HG03066 (cell line): ENCODE data around the gene PLXNA1.

ENCODE experiments used
- ATAC-seq: cut with Tn5 transposase; IDR thresholded peaks from one replicate; pipeline ENCODE4 v1.9.1; 2021; ENCODE audit warnings: low read depth; ENCODE audit not compliant: unreplicated experiment

Gene PLXNA1

DNA sequence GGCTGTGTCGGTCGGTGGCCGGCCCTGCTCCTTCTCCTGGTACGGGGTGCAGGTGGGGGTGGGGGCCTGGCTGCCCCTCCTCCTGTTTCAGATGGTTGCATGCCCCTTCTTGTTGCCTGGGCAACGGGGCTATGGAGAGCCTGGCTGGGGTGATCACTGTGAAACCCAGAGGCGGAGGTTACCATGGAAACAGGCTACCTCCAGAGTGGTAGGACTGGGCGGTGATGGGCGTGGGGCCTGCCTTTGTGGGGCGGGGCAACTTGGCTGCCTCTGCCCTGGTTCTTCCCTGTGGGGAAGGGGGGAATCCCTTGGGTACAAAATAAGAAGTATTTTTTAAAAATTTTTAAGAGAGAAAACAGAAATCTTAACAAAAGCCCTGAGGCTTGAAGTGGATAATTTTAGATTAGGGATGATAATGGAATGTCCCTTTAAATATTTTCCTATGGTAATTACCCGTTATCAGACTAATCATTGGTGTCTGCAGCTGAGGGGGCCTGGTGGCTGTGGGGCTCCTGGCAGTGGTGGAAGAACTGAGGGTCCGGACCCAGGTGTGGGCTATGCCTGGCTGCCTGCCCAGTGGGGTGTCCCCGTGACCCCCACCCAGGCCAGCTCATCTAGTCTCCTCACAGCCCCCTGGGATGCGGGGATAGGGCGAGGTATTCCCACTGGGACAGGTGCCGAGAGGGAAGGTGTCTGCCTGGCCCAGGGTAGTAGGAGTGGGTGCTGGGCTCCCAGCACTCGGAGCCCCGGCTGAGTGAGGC lies 32.5 kb downstream of the PLXNA1 start:
- peak; percentile 51 for ATAC-seq

GRCh38 chr3:127016043-127016343 lies 33.1 kb downstream of the PLXNA1 start:
- ATAC-seq, result no peak

DNA sequence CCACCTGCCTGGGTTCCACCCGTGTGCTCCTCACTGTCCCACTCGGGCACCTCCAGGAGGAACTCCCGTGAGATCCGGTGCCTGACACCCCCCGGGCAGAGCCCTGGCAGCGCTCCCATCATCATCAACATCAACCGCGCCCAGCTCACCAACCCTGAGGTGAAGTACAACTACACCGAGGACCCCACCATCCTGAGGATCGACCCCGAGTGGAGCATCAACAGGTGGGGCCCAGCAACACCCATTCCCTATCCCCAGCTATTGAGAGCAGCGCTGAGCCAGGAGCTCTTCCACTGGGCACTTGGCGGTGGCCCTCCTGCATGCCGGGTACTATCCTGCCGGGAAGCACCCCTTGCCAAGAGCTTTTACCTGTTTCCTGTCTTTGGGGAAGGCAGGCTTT lies 33.5 kb downstream of the PLXNA1 start:
- no peak for ATAC-seq

- no peak for ATAC-seq
Observed at GRCh38 chr3:127017229-127017628, 34.3 kb downstream of the PLXNA1 start.

- ATAC-seq, result no peak
Observed at GRCh38 chr3:127017781-127018180, 34.9 kb downstream of the PLXNA1 start.

- ATAC-seq, result no peak
Observed at GRCh38 chr3:127018306-127018828, 35.5 kb downstream of the PLXNA1 start.

DNA sequence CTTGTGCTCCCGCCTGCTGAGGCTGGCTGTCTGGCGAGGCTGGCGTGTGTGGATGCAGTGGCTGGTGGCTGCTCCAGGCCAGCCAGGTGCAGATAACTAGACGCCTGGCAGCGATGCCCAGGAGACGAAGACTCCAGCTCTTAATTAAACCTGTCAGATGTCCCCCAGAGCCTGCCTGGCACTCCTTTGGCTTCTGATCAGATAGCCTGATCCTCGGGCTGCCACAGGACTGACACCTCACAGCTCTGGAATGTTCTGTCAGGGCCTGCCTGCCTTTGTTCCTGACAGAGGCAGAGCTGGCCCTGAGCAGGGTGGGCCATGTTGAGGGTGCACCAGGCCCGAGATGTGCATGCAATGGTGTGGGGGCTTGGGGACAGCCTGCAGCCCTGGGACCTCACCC lies 36.5 kb downstream of the PLXNA1 start:
- ATAC-seq, result no peak

DNA sequence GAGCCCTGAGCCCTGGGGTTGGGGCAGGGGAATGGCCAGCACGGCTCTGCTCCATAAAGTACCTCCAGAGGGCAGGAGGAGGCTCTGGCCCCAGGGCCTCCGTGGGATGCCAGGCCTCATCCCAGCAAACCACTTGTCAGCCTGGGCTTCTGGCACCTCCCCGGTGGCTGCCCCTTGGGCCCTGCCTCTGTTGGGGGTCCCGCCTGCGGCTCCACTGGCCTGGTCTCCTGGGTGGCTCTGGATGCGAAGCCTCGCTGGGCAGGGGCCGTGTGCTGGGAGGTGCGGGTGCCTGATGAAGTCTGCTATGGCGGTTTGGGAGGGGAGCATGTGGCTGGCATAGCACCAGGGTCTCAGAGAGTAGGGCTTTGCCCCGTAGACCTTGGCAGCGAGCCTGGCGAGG lies 37.6 kb downstream of the PLXNA1 start:
- ATAC-seq, result no peak

DNA sequence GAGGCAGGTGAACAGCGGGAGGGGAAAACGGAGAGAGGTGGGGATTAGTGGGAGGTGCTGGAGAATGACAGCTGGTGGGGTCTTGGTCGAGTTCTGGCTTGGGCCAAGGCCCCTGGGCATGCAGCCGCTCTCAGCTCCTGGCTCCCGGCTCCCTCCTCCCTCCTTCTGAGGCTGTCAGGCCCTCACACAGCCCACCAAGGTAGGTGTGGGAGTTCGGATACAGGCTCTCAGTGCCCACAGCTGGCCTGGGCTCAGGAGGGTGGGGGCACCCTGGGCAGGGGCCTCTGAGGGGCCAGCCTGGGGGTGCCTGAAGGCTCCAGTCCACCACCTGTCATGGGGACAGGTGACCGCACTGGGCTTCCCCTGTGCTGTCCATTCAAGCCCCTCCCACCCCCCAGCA lies 39.9 kb downstream of the PLXNA1 start:
- ATAC-seq, result no peak

DNA sequence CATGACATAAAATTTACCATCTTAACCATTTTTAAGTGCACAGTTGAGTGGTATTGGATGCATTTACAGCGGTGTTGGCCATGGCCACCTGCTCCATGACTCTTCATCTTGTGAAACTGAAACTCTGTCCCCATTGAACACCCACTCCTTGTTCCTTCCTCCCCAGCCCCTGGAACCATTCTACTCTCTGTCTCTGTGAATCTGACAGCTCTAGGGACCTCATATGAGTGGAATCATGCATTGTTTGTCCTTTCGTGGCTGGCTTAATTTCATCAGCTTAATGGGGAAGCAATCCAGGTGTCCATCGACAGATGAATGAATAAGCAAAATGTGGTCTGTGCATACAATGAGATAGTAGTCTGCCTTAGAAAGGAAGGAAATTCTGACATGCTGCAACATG lies 42.5 kb downstream of the PLXNA1 start:
- no peak for ATAC-seq

DNA sequence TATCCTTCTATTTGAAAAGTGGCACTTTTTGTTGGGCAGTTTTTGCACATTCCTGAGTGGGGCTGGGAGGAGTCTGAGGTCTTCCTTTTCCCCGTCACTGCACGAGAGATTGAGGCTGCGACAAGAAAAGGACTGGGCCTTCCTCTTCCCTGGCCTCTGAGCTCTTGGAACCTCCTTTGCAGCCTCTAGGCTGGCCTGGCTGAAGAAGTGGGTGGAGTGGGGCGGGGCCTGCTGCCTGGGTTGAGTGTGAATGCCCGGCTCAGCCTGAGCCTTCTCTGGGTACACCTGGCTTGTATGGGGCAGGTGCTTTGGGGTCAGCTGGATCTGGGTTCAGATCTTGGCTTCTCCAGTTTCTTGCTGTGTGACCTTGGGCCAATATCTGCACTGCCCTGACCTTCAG lies 43.1 kb downstream of the PLXNA1 start:
- no peak for ATAC-seq

- no peak for ATAC-seq
Observed at GRCh38 chr3:127026661-127027060, 43.7 kb downstream of the PLXNA1 start.

DNA sequence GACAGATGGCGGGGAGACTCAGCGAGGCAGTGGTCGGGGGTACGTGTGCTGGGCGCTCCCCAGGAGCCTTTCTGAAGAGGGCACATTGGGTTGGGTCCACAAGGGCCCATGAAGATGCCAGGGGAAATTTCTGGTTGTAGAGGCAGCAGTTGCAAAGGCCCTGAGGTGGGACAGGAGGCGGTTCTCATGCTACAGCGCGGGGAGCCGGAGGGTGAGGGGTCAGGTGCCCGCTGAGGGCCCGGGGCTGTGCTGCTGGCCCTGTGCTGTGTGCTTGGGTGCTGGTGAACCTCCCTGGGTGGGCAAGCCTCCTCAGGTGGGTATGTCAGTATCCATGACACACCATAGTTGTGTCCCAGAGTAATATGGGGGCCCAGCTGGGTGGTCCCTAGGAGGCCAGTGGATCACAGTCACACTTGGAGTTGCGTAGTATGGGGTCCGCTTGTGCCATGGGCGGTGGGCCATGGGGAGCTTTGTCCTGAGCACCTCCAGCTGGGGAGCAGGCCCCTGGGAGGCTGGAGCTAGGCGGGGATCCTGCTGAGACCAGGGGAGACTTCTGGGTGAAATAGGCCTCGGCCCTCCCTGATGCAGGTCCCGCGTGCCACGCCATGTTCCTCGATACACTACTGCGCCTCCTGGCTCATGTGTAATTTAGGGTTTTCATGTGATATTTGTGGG lies 44.3 kb downstream of the PLXNA1 start:
- no peak for ATAC-seq

GRCh38 chr3:127027811-127028548 lies 45.1 kb downstream of the PLXNA1 start:
- no peak for ATAC-seq

DNA sequence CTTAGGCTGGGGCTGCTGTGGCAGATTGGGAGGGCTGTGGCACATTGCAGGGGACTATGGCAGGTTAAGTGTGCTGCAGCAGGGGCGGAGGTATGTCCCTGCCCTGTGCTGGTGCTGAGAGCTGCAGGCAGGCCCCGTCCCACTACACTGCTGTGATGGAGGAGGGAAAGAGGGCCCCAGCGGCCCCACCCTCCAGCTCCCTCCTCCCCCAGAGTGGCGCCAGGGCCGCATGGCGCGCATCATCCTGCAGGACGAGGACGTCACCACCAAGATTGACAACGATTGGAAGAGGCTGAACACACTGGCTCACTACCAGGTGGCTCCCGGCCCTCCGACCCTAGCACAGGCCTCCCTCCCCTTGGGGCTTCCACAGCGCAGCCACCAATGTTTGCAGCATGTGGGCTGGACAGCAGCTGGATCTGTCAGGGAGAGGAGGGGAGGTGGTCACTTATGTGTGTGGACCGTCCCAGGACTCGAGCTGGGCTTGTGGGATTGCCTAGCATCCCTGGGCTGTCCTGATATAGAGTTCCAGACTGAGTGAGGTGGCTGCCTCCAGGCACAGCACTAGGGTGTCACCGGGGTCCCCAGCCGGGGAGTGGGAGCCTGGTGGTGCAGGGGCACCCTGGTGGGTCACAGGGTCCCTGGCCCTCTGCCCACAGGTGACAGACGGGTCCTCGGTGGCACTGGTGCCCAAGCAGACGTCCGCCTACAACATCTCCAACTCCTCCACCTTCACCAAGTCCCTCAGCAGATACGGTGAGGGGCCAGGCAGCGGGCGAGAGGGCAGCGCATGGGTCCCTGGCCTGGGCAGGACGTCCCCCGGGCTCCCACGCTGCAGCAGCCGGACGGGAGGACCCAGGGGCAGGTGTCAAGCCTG lies 46.1 kb downstream of the PLXNA1 start:
- ATAC-seq, result no peak

DNA sequence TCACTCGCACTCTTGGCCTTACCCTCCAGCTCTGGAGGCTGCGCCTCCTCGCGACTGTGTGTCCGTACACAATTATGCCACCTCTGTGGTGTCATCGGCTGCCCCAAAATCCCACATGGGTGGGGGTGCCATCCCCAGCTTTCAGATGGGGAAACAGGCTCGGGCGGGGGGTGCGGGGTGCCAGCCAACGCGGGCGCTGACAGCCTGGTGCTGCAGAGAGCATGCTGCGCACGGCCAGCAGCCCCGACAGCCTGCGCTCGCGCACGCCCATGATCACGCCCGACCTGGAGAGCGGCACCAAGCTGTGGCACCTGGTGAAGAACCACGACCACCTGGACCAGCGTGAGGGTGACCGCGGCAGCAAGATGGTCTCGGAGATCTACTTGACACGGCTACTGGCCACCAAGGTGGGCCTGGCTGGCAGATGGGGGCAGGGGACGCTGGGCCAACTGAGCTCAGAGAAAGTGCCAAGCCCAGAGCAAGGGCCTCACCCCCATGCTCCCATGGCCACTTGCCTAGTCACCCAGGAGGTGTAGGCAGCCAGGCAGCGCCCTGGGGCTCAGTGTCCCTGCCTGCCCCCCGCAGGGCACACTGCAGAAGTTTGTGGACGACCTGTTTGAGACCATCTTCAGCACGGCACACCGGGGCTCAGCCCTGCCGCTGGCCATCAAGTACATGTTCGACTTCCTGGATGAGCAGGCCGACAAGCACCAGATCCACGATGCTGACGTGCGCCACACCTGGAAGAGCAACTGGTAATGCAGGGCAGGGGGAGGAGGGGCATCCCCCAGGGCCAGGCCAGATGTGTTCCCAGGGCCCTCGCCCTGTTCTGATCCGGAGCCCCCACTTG lies 47.0 kb downstream of the PLXNA1 start:
- no peak for ATAC-seq

GRCh38 chr3:127030508-127031412 lies 47.8 kb downstream of the PLXNA1 start:
- no peak for ATAC-seq

DNA sequence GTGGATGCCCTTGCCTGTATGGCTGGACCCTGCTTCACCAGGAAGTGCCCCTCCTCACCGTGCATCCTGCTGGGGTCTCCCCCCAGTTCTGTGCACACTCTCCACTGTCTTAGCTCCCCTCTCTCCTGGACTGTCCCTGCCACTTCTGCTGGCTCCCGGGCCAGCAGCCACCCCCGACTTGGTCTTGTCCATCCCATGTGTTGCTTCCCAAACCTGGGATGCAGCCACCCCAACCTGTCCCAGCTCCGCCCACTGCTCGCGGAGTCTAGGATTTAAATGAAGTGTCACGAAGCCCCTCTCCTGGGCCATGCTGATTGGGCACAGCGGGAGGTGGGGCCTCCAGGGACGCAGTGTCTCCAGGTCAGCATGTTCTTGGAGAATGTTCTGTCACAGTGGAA lies 48.5 kb downstream of the PLXNA1 start:
- no peak for ATAC-seq

- no peak for ATAC-seq
Observed at GRCh38 chr3:127031845-127032244, 48.9 kb downstream of the PLXNA1 start.
